ENCODE results near the gene TWF2. TPM values are rescaled to one million over a fixed set of nuclear protein-coding genes. Genes with fewer than 3 reads are reported as not detected.
A peak's percentile ranks its signal among the peaks of the same experiment; 100 is the strongest.

Gene TWF2
- total and polyA plus RNA-seq, 9 of the 15 experiments (the other 6 are each of a cell fraction or from before 2014, with no cell fraction given), result 0.11 to 61.9 (median 29.7) TPM

DNA sequence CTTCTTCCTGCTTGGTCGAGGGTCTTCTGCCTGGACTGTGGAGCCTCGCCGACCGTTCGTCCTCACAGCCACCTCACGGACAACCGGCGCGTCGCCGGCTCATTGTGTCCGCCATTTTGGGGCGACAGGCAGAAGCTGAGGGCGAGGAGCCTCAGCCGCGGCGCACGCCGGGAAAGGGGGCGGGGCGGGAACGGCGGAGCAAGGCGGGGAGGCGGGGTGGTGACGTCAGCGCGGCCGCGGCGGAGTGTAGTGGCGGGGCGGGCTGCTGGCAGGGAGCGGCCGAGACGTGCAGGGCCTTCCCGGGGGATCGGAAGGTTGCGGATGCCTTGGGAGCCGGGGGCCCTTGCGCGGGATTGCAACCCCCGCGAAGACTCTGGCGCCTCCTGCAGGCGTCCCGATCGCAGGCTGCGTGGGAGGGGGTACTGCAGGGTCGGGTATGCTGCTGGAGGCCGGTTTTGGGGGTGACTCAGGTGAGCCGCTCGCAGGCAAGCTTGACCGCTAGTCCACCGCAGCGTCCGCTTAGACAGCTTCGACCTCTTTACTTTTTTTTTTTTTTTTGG, 39.6 kb upstream of the TWF2 start, which contains the start of gene WDR82 (continued):
- TF ChIP-seq SIN3A (IDR thresholded peaks at IDR 0.05; ENCODE audit: borderline replicate concordance in 2 of 2, control insufficient read depth in 1 of 2, low read depth in 2 of 2, low read length in 2 of 2) (no peak), ZNF354B (CRISPR knock-in tag; IDR thresholded peaks at IDR 0.05) (no peak), E2F1 (CRISPR knock-in tag; IDR thresholded peaks at IDR 0.05) (no peak), NR3C1 (CRISPR knock-in tag; IDR thresholded peaks at IDR 0.05) (no peak), KAT7 (CRISPR knock-in tag; IDR thresholded peaks at IDR 0.05; ENCODE audit: borderline replicate concordance) (0 out of 2 replicates have a peak, but pooled peaks have one; percentile 26), TRIM28 (IDR thresholded peaks at IDR 0.05) (no peak), FOSL1 (tag; conservative IDR thresholded peaks at IDR 0.05) (peak; percentile 70), ZNF197 (CRISPR knock-in tag; IDR thresholded peaks at IDR 0.05; ENCODE audit: low read depth) (no peak; the same call in 1 of the 2 replicates)
- TF ChIP-seq, protein P1, sequence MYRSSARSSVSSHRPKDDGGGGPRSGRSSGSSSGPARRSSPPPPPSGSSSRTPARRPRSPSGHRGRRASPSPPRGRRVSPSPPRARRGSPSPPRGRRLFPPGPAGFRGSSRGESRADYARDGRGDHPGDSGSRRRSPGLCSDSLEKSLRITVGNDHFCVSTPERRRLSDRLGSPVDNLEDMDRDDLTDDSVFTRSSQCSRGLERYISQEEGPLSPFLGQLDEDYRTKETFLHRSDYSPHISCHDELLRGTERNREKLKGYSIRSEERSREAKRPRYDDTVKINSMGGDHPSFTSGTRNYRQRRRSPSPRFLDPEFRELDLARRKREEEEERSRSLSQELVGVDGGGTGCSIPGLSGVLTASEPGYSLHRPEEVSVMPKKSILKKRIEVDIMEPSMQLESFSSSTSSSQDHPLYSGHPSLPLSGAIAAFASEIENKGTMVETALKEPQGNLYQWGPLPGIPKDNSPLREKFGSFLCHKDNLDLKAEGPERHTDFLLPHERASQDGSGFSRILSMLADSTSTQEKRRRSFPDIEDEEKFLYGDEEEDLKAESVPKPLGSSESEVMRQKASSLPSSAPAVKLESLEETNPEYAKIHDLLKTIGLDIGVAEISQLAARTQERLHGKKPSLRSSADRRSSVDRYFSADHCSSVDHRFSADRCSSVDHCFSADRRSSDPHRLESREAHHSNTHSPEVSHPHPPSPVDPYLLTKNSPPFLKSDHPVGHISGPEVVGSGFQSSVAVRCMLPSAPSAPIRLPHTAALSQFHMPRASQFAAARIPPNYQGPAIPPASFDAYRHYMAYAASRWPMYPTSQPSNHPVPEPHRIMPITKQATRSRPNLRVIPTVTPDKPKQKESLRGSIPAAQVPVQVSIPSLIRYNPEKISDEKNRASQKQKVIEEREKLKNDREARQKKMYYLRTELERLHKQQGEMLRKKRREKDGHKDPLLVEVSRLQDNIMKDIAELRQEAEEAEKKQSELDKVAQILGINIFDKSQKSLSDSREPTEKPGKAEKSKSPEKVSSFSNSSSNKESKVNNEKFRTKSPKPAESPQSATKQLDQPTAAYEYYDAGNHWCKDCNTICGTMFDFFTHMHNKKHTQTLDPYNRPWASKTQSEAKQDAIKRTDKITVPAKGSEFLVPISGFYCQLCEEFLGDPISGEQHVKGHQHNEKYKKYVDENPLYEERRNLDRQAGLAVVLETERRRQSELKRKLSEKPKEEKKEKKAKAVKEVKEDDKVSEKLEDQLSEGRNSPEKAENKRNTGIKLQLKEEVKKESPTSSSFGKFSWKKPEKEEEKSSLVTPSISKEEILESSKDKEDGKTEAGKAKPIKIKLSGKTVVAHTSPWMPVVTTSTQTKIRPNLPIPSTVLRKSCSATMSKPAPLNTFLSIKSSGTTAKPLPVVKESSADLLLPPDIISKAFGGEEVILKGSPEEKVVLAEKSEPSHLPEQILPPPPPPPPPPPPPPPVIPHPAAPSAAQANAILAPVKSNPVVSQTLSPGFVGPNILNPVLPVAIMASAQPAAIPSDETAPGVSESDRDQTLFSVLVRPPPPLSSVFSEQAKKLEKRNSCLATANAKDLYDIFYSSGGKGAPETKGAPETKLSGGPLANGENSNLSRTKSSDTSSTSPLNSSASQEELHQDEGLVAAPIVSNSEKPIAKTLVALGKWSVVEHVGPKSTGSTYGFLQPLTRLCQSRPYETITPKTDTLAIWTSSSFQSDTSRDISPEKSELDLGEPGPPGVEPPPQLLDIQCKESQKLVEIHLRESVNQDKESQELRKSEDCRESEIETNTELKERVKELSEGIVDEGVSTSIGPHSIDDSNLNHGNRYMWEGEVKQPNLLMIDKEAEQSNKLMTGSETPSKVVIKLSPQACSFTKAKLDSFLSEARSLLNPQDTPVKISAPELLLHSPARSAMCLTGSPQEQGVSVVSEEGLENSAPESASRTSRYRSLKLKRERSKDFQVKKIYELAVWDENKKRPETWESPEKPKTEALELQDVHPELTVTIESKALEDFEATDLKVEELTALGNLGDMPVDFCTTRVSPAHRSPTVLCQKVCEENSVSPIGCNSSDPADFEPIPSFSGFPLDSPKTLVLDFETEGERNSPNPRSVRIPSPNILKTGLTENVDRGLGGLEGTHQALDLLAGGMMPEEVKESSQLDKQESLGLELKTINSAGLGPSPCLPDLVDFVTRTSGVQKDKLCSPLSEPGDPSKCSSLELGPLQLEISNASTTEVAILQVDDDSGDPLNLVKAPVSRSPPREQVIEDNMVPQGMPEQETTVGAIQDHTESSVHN (IDR thresholded peaks at IDR 0.05; ENCODE audit: borderline replicate concordance in 1 of 2, low read depth in 1 of 2), result no peak
- TF ChIP-seq, protein P2, sequence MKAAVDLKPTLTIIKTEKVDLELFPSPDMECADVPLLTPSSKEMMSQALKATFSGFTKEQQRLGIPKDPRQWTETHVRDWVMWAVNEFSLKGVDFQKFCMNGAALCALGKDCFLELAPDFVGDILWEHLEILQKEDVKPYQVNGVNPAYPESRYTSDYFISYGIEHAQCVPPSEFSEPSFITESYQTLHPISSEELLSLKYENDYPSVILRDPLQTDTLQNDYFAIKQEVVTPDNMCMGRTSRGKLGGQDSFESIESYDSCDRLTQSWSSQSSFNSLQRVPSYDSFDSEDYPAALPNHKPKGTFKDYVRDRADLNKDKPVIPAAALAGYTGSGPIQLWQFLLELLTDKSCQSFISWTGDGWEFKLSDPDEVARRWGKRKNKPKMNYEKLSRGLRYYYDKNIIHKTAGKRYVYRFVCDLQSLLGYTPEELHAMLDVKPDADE (conservative IDR thresholded peaks at IDR 0.05; ENCODE audit: control insufficient read depth, low read depth, low read length), result 0 out of 2 replicates have a peak, but pooled peaks have one; percentile 51
- TF ChIP-seq, protein P3, sequence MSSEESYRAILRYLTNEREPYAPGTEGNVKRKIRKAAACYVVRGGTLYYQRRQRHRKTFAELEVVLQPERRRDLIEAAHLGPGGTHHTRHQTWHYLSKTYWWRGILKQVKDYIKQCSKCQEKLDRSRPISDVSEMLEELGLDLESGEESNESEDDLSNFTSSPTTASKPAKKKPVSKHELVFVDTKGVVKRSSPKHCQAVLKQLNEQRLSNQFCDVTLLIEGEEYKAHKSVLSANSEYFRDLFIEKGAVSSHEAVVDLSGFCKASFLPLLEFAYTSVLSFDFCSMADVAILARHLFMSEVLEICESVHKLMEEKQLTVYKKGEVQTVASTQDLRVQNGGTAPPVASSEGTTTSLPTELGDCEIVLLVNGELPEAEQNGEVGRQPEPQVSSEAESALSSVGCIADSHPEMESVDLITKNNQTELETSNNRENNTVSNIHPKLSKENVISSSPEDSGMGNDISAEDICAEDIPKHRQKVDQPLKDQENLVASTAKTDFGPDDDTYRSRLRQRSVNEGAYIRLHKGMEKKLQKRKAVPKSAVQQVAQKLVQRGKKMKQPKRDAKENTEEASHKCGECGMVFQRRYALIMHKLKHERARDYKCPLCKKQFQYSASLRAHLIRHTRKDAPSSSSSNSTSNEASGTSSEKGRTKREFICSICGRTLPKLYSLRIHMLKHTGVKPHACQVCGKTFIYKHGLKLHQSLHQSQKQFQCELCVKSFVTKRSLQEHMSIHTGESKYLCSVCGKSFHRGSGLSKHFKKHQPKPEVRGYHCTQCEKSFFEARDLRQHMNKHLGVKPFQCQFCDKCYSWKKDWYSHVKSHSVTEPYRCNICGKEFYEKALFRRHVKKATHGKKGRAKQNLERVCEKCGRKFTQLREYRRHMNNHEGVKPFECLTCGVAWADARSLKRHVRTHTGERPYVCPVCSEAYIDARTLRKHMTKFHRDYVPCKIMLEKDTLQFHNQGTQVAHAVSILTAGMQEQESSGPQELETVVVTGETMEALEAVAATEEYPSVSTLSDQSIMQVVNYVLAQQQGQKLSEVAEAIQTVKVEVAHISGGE (CRISPR knock-in tag; IDR thresholded peaks at IDR 0.05), result 0 out of 6 replicates have a peak, but pooled peaks of 1 of the 3 experiments have one; percentile 39

All from K562 (cell line).